CD4-positive, alpha-beta T cell treated with Interleukin-4 for 1 hour (primary cell): ENCODE results near the gene PLCH2.

Source experiments
- DNase-seq, 2 donors: peaks; one replicate each; pipeline ENCODE4 v3.0.0-alpha.2; 2020 to 2022

The PLCH2 gene

GRCh38 chr1:2516124-2516523, 40.0 kb downstream of the PLCH2 start:
- DNase-seq, result no peak

DNA sequence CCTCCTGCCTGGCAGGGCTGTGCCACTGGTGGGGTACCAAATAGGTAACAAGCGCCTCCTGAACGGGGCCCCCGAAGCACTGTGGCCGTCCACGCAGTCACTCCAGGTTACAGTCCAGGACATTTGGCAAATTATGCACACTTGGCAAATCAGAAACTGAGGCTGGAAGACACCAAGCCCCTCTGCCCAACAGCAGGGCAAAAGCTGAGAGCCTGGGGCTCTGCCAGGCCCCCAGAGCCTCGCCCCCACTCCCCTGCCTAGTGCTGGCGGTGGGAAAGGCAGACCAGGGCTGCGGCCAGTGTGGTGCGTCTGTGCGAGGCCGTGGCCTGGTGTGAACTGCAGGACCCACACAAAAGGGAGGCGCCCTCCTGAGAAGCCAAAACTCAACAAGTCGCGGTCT, 40.9 kb downstream of the PLCH2 start:
- DNase-seq, result no peak

DNA sequence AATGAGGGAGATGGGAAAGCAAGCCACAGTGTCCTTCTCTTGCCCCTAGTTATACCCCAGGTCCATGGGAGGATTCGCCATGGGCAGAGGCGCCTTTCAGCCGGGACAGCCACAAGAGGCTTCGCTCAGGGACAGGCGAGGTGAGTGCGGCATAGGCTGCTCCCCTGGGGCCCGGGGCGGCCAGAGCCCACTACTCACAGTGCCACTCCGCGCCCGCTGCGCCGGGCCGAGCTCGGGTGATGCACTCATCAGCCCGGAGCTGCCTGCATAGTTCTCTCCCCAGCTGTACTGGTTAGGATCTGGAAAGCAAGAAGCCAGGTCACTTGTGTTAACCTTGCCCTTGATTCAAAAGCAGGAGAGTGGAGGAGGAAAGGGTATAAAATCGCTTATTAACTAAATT, 41.9 kb downstream of the PLCH2 start:
- no peak for DNase-seq

DNA sequence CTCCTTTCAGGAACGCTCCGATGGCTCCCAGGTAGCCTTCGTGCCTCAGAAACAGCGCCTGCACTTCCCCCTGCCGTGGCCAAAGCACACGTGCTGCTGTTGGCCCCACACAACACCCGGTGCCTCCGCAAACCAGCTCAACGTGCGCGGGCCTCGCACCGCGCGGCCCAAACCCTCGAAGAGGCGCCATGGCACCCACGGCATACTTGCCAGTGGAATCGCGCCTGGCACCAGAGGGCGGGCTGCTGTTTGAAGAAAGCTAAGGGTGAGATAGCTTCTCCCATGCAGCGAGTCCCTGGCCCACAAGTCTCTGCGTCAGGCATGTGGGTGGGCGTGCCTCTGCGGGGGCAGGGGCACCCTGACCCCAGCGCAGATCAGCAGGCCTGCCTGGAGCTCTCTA, 42.4 kb downstream of the PLCH2 start:
- DNase-seq, result no peak

DNA sequence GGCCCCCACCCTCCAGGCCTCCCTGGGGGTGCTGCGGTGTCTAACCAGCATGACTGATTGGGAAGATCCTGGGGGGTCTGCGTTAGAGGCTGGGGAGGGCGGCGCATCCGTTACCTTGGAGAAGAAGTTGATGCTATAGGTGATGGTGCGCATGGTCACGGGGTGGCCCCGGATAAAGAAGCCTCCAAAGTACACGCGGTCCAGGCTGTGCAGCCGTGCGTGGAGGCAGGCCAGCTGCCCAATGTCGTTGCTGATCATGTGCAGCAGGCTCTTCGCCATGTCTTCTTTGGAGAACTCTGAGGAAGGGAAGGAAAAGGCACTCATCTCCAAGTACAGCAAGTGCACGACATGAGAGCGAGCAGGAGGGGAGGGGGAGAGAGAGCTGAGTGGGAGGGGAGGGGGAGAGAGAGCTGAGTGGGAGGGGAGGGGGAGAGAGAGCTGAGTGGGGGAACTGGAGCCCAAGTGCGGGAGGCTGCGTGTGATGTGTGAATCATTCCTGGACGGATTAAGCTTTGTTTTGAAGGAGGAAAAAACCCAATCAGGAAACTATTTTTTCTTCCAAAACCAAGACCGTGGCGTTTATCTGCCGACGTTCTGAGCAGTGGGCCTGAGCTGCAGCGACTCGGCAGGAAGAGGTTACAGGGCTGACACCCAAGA, 43.1 kb downstream of the PLCH2 start:
- no peak for DNase-seq

DNA sequence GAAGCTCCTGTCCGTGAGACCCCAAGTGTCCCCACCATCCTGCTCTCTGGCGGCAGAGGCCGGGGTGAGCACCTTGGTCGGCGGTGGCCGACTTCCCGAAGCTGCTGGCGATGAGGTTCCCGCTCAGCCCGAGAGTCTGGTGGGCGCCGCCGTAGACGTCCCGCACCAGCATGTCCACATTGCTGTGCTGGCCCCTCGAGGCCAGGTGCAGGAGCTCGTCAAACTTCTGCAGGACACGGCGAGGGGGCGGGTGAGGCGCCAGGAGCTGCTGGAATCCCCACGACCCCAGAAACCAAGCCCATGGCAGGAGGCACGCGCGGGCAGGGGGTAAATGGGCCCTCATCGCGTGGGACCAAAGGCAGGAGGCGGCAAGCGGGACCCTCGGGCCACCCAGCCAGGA, 43.6 kb downstream of the PLCH2 start:
- no peak for DNase-seq

DNA sequence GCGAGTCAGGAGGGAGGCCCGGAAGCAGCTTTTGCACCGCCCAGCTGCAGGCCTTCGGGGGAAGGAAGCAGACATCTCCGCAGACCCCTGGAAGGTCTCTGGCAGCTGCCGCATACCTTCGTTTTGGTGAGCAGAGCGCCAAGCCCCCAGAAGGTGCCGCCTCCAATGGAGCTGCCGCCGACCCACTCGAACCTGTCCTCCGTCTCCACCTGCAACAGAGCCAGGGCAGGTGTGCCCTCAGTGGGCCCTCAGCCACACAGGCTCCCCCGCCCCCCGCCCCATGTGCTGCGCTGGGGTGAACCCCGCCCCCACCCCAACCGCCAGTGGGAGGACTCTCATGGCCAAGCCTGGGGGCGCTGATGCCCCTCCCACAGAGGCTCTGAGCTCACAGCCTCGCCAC, 44.1 kb downstream of the PLCH2 start:
- DNase-seq, result no peak

DNA sequence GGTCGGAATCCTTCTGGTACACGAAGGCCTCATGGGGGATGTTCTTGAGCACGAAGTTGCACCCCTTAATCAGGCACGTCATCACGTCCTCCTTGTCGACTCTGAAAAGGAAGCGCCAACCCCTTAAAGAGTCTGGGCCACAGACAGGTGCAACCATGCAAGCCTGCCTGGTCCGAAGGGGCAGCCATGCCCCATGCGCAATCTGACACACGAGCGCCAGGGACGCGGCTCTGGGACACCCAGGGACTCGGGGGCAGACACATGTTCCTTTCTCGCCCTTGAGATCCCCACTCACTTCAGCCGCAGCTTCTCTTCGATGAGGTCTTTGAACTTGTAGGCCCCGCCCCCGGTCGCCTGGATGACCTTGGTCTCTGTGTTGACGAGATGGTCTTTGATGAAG, 44.7 kb downstream of the PLCH2 start:
- DNase-seq, result no peak

GRCh38 chr1:2522230-2522629, 46.1 kb downstream of the PLCH2 start:
- DNase-seq, result no peak

DNA sequence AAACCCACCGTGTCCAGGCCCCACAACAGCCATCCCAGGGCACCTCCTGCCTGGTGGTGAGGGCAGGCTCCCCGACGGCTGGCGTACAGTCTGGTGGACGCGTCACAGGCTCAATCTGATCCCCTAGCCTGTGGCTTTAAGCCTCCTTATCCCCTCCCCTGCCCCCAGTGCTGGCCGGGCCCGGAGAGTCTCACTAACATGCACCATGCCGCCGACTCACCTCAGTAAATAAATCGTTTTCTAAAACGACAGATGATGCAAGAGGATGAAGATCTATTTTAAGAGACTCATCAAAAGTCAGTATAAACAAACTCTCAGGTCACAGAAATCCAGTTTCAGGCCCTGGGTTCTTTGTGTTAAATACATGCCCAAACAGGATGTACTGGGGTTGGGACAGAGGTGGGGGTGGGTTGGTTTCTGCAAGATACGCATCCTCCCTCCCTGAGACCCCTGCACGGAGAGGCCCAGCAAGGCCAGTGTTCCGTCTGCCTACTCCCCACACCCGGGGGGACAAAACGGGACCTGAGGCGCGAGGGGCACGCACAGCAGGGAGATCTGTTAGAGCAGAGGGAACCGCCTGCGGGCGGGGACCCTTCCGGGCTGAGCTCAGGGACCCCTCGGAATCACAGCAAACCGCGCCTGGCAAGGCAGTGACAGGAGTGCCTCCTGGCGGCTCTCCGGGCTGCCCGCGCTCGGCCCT, 47.3 kb downstream of the PLCH2 start:
- DNase-seq, result no peak

DNA sequence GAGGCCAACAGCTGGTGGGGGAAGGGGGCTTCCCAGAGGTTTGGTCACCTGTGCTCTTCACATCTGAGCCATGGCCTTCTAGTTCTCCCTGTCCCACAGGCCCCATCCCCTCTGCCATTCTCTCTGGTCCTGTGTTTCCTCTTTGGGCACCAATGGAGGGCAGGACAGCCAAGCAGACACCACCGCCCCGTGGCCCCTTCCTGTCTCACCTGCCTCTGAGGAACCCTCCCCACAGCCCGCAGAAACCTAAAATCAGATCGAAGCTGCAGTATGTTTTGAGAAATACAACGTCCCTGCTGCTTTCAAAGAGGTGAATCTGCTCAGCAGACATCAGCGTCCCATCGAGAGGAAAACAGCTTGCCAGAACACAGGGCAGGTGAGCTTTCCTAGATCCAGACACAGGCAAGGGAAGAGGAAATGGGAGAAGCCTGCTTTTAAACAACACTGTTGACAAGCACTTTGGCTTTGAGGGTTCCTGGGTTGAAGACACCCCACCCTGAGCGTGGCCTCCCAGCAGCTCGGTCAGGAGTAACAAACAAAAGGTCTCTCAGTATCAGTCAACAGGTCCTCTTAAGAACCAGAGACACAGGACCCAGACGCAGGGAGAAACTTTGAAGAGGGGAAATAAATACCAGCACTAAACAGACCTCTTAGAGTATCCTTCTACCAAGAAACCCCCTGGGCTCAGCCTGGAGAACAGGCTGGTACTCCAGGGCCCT, 48.0 kb downstream of the PLCH2 start:
- peak; percentile 28 to 68 for DNase-seq

DNA sequence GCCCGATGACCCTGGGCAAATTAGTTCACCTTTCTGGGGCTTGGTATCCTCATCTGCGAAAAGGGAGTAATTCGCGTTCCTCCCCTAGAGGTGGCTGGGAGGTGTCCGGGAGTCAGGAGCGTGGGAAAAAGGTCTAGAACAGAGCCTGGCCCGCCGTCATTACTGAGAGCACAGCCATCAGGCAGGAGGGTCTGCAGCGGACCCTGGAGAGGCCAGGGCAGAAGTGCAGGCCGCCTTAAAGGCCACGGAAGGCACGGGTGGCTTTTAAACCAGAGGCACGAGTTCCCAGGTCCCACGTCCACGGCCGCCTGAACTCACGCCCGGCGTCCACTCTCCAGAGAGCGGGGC, 49.5 kb downstream of the PLCH2 start:
- DNase-seq, result no peak

- peak; percentile 88 for DNase-seq
Observed at GRCh38 chr1:2525920-2526823, 50.1 kb downstream of the PLCH2 start, which contains the start of gene PANK4. Gene PANK4 (minus strand): TSS chr1:2526596. CDS start chr1:2526587, 9 bp downstream.

DNA sequence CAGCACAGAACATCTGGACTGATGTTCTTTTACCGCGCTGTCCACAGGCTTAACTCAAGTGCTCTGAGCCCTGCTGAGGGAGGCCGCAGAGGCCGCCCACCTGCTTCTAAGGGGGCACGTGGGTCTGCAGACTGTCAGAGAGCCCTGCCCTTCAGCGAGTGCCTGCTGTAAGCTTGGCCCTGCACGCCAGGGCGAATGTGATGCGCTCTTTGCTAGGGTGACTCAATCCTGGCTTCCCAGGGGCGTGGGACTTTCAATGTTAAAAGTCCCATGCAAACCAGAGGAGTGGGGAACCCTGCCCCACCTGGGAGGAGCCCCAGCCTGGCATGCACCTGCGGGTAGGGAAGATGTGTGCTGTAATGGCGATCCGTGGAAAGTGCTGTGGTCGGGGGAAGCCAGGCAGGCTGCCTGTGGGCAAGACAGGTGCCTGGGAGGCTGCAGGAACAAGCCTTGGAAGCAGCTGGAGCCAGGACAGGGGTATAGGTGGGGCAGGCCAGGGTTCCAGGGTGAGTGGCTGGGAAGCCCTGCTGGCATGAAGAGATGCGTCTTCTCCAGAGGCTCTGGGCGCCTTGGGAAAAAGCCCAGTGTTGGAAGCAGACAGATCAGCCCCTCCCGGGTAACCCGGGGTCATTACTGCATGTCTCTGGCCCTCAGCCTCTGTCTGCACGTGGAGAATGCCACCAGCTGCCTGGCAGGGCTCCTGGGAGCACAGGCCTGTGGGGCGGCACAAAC, 50.9 kb downstream of the PLCH2 start:
- DNase-seq, result peak in 1 of 2 donors; percentile 22

DNA sequence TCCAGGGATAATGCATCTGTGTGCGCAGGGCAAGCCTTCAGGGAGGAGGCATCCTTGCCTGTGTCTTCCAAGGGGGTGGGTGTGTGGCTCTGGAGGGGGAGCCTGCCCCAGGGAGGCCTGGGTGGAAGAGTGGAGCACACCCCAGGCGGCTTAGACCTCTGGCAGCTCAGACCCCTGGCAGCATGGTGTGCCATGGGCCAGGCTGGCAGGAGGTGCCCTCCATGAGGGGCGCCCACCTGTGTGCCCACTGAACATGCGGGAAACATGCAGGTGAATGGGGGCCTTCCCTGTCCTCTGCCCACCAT, 51.4 kb downstream of the PLCH2 start:
- DNase-seq, result no peak

DNA sequence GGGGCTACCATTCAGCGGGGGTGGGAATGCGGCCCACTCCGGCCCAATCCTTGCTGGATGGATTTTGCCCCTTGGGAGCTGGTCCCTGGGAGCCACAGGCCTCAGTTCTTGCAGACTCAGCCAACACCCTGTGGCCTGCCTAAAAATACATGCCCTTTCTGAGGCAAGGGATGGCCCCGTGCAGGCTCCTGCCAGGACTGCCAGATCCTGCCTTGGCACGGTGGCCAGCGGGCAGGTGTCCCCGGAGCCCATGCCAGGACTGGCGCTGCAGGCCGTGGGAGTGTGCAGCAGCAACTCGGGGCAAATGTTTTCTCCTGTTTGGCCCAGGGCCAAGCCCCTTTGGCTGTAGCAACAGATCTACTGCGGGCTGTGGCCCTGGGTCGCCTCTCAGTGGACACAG, 51.9 kb downstream of the PLCH2 start:
- no peak for DNase-seq

DNA sequence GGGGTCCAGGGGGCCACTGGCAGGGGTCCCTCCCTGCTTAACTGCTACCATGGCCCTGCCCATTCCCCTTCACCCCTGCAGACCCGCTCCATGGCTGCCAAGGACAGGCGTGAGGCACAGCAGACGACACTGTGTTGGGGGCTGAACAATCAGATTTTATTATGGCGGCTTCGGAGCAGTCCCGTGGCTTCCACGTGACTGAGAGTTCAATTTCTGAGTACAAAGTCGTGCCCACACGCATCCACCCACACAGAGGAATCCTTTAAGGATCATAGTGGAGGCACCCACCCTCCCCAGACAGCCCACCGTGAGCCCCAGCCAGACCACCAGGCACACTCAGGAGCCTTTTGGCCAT, 52.5 kb downstream of the PLCH2 start:
- DNase-seq, result no peak

GRCh38 chr1:2528966-2529783, 53.1 kb downstream of the PLCH2 start:
- DNase-seq, result peak; percentile 62

- DNase-seq, result no peak
Observed at GRCh38 chr1:2529784-2530512, 53.9 kb downstream of the PLCH2 start, which contains the start of gene HES5. Gene HES5 (minus strand): TSS chr1:2530263. CDS start chr1:2530164, 99 bp downstream.

DNA sequence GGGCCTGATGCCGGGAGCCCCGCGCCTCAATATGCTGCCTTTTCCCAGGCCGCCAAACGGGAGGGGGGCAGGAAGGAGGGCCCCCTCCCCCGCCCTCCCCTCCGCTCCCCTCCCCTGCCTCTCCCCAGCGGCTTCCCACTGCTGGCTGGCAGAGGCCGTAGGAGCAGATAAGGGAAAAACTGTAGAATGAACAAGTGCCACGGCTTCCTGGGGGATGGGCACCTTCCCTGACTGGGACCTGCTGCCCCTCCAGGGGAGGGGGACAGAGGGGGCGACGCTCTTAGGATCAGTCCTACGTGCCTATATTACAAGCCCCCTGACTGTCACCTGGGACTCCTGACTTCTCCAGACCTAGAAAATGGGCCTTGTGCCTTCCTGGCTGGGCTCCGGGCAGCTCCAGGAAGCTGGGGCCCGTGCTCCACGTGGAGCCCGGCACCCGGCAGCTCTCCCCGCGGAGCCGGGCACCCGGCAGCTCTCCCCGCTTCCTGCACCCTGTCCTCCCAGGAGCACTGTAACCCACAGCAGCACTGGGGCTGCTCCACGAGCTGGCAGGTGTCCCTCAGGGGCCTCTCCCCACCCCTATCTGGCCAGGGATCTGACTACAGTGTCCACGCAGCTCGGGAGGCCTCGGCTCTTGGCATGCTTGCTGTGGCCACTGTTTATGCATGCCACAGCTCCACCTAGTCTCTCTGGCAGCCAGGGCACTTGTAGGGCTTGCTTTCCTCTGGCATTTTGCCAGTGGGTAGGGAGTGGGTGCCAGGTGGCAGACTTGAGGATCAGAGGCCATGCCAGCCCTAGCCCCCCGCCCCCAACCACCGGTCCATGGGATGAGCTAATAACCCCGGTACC, 54.6 kb downstream of the PLCH2 start:
- DNase-seq, result no peak
